DOHH2 (cell line): ENCODE measurements around the gene RAF1.

Experiments
- EZH2phosphoT487 ChIP-seq: fragments of 200-600 bp; sonication (generic); IDR thresholded peaks from 2 replicates; pipeline ENCODE4 v1.6.1; 2017; ENCODE audit warnings: borderline replicate concordance, mild to moderate bottlenecking, antibody characterized with exemption, low read length, moderate library complexity, mixed read lengths
- TF ChIP-seq, protein P1 (sequence below): fragments of 200-600 bp; sonication (generic); IDR thresholded peaks from one replicate; pipeline ENCODE4 v1.5.1; 2014; ENCODE audit warnings: antibody characterized with exemption, mild to moderate bottlenecking, low read depth, low read length; ENCODE audit not compliant: poor library complexity, severe bottlenecking

GRCh38 chr3:12622335-12622734, 41.6 kb downstream of the RAF1 start:
- TF ChIP-seq, protein P1, sequence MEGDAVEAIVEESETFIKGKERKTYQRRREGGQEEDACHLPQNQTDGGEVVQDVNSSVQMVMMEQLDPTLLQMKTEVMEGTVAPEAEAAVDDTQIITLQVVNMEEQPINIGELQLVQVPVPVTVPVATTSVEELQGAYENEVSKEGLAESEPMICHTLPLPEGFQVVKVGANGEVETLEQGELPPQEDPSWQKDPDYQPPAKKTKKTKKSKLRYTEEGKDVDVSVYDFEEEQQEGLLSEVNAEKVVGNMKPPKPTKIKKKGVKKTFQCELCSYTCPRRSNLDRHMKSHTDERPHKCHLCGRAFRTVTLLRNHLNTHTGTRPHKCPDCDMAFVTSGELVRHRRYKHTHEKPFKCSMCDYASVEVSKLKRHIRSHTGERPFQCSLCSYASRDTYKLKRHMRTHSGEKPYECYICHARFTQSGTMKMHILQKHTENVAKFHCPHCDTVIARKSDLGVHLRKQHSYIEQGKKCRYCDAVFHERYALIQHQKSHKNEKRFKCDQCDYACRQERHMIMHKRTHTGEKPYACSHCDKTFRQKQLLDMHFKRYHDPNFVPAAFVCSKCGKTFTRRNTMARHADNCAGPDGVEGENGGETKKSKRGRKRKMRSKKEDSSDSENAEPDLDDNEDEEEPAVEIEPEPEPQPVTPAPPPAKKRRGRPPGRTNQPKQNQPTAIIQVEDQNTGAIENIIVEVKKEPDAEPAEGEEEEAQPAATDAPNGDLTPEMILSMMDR = no peak
- TF ChIP-seq EZH2phosphoT487 = no peak
